Measurements from ENCODE around the gene FBXO42.
"Not testable (repeated sequence)": the region's sequence is repeated elsewhere in the genome, so short reads cannot be mapped to it uniquely, and the experiment has no call there.

The FBXO42 gene

GRCh38 chr1:16371725-16372124, 19.4 kb upstream of the FBXO42 start:
- no peak for DNase-seq

- DNase-seq, result no peak
These were observed 17.5 kb upstream of the FBXO42 start for GRCh38 chr1:16369821-16370220.

- DNase-seq, result no peak
These were observed 15.9 kb upstream of the FBXO42 start for GRCh38 chr1:16367968-16368890.

- DNase-seq, result no peak
These were observed 15.1 kb upstream of the FBXO42 start for GRCh38 chr1:16367258-16367967.

- DNase-seq, result peak; percentile 91
These were observed 14.5 kb upstream of the FBXO42 start, which contains the start of gene SZRD1 for GRCh38 chr1:16366722-16367257. TSS of gene SZRD1 (plus strand) at chr1:16367242. CDS start at chr1:16367258, 16 bp downstream.

- DNase-seq, result not testable (repeated sequence)
These were observed 12.8 kb upstream of the FBXO42 start for GRCh38 chr1:16365146-16365498.

GRCh38 chr1:16356867-16357266, 4.6 kb upstream of the FBXO42 start:
- DNase-seq, result no peak

- DNase-seq, result no peak
These were observed 2.3 kb upstream of the FBXO42 start for GRCh38 chr1:16354619-16355018.

GRCh38 chr1:16352842-16353535, 709 bp upstream of the FBXO42 start:
- no peak for DNase-seq

GRCh38 chr1:16351456-16351993, 755 bp downstream of the FBXO42 start:
- no peak for DNase-seq

GRCh38 chr1:16349847-16350406, 2.4 kb downstream of the FBXO42 start:
- no peak for DNase-seq

- DNase-seq, result no peak
These were observed 3.7 kb downstream of the FBXO42 start for GRCh38 chr1:16348414-16349182.

- not testable (repeated sequence) for DNase-seq
These were observed 9.0 kb downstream of the FBXO42 start for GRCh38 chr1:16343276-16343675.

GRCh38 chr1:16342331-16343062, 9.8 kb downstream of the FBXO42 start:
- no peak for DNase-seq

- no peak for DNase-seq
These were observed 11.6 kb downstream of the FBXO42 start for GRCh38 chr1:16340673-16341072.

GRCh38 chr1:16338961-16339360, 13.3 kb downstream of the FBXO42 start:
- no peak for DNase-seq

- no peak for DNase-seq
These were observed 17.5 kb downstream of the FBXO42 start for GRCh38 chr1:16334655-16335340.

- DNase-seq, result no peak
These were observed 25.4 kb downstream of the FBXO42 start for GRCh38 chr1:16326833-16327404.

GRCh38 chr1:16324456-16324890, 27.8 kb downstream of the FBXO42 start:
- DNase-seq, result no peak

Data from NCI-H774 (cell line).